ENCODE data around the gene AMH.

GRCh38 chr19:2255112-2255845, 6.2 kb downstream of the AMH start:
- TF ChIP-seq CTCF (conservative IDR thresholded peaks at IDR 0.05 in 1 of 2, IDR thresholded peaks at IDR 0.05 in 1 of 2; ENCODE audit: low read depth in 1 of 2, low read length in 2 of 2), result no peak
- TF ChIP-seq EZH2 (IDR thresholded peaks at IDR 0.05; ENCODE audit: low read length, missing control alignments), result no peak

Measured in fibroblast of lung (primary cell).